ENCODE data around the gene ANKS1B.

Gene ANKS1B

GRCh38 chr12:99027461-99027860 lies 957.3 kb downstream of the ANKS1B start:
- no peak for DNase-seq (ENCODE audit: low read depth)
- no peak for TF ChIP-seq CTCF (IDR thresholded peaks at IDR 0.05; ENCODE audit: insufficient read depth, low read depth, low read length, missing control alignments)
- H3K4me3 ChIP-seq (ENCODE audit: low read depth, low read length), result no peak overlapping the region

DNA sequence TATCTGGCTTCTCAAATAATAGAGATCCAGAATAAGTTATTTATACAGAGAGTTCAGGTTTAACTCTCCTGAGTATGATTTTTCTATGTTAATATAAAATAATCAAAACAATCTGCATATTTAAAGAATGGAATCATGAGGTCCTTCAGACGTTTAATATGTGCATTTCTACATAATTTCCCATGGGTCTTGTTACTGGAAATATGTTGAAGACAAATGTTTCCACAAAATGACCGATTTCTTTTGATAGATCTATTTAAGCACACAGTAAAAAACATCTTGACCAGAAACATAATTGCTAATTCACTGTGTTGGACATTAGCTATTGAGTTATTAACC lies 957.7 kb downstream of the ANKS1B start:
- no peak overlapping the region for H3K4me3 ChIP-seq (ENCODE audit: low read depth, low read length)

GRCh38 chr12:99026332-99027054 lies 958.2 kb downstream of the ANKS1B start:
- TF ChIP-seq CTCF (IDR thresholded peaks at IDR 0.05; ENCODE audit: insufficient read depth, low read depth, low read length, missing control alignments), result no peak
- DNase-seq (ENCODE audit: low read depth), result no peak
- H3K4me3 ChIP-seq (ENCODE audit: low read depth, low read length), result no peak overlapping the region

More for the DNA sequence above, 957.7 kb downstream of the ANKS1B start:
- no peak for DNase-seq (ENCODE audit: low read depth)
- no peak for TF ChIP-seq CTCF (IDR thresholded peaks at IDR 0.05; ENCODE audit: insufficient read depth, low read depth, low read length, missing control alignments)

- TF ChIP-seq CTCF (IDR thresholded peaks at IDR 0.05; ENCODE audit: insufficient read depth, low read depth, low read length, missing control alignments), result no peak
- DNase-seq (ENCODE audit: low read depth), result no peak
- no peak overlapping the region for H3K4me3 ChIP-seq (ENCODE audit: low read depth, low read length)
Observed at GRCh38 chr12:99024870-99025269, 959.9 kb downstream of the ANKS1B start.

GRCh38 chr12:99024191-99024590 lies 960.5 kb downstream of the ANKS1B start:
- TF ChIP-seq CTCF (IDR thresholded peaks at IDR 0.05; ENCODE audit: insufficient read depth, low read depth, low read length, missing control alignments), result no peak
- no peak overlapping the region for H3K4me3 ChIP-seq (ENCODE audit: low read depth, low read length)
- no peak for DNase-seq (ENCODE audit: low read depth)

DNA sequence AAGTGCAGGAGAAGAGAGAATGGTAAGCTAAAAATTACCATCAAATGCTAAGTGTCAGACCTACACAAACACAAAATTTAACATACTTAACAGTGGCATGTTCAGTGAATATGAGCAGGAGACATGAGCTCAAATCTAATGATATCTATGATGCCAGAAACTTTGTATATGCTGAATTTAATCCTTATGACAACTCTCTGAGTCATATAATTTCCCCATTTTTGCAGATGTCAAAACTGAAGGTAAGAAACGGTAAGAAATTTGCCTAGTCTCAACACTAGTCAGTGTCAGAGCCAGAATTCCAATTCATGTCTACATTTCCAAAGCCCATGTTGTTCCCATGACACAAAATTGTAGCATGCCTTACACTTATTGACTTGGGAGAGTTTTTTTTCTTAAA lies 963.9 kb downstream of the ANKS1B start:
- no peak overlapping the region for H3K4me3 ChIP-seq (ENCODE audit: low read depth, low read length)
- DNase-seq (ENCODE audit: low read depth), result no peak
- TF ChIP-seq CTCF (IDR thresholded peaks at IDR 0.05; ENCODE audit: insufficient read depth, low read depth, low read length, missing control alignments), result no peak

GRCh38 chr12:99019798-99020197 lies 964.9 kb downstream of the ANKS1B start:
- no peak overlapping the region for H3K4me3 ChIP-seq (ENCODE audit: low read depth, low read length)
- TF ChIP-seq CTCF (IDR thresholded peaks at IDR 0.05; ENCODE audit: insufficient read depth, low read depth, low read length, missing control alignments), result no peak
- no peak for DNase-seq (ENCODE audit: low read depth)

Measured in GM12865 (cell line).